NCI-H526 (cell line): ENCODE measurements around the gene SLC66A1.
A peak's percentile ranks its signal among the peaks of the same experiment; 100 is the strongest.

Experiments
- DNase-seq, 2 experiments: peaks; one replicate each; lab custom pipeline; 2025; lab: John Stamatoyannopoulos, UW

Gene SLC66A1

DNA sequence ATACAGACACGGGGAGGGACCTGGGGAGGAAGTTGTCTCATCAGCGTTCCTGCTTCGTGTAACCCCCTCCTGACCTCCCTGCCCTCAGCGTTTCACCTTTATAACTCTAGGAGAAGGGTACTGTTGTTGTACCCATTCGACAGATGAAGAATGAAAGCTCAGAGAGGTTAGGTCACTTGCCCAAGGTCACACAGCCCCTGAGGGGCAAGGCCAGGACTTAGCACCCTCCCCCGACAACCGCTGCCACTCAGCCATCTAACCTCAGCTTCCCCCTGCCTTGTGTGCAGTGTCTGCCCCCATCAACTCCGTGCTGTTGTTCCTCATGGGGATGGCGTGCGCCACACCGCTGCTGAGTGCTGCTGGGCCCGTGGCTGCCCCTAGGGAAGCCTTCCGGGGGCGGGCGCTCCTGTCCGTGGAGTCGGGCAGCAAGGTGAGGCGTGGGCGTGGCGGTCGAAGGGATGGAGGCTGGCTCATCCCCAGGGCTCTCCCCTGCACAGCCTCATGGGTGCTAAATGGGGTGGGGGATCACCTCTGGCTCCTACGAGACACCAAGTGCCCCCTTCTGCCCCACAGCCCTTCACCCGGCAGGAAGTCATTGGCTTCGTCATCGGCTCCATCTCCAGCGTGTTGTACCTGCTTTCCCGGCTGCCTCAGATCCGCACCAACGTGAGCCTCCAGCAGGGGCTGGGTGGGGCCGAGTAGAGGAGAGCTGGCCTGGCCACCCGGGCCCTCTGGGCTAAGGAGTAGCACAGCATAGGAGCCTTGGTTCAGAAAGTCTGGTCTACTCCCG, 14.0 kb downstream of the SLC66A1 start:
- no peak for DNase-seq

DNA sequence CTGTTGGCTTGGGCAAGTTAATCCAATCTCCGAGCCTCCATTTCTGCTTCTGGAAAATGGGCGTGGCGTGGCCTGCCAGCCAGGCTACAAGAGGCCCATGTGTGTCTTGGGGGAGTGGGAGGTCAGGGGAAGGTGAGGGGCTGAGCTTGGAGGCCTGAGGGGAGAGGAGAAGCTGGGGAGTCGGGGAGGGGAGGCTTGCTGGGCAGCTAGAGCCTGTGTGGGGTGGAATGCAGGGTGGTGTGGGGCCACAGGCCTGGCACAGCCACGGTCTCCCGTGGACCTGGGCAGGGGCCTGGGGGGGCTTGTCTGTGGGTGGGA, 14.6 kb downstream of the SLC66A1 start:
- DNase-seq: no peak

DNA sequence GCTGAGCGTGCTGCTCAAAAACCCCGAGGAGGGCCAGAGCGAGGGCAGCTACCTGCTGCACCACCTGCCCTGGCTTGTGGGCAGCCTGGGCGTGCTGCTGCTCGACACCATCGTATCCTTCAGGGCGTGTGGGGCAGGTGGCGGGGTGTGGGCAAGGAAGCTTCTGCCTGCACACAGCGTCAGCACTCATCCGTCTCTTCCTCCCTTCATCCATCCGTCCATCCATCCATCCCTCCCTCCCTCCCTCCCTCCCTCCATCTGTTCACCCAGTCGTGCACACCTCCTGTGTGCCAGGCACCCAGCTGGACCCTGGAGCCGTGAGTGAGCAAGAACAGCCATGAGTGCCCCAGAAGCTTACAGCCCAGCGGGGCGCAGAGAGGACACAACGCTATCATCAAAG, 15.2 kb downstream of the SLC66A1 start:
- no peak for DNase-seq

DNA sequence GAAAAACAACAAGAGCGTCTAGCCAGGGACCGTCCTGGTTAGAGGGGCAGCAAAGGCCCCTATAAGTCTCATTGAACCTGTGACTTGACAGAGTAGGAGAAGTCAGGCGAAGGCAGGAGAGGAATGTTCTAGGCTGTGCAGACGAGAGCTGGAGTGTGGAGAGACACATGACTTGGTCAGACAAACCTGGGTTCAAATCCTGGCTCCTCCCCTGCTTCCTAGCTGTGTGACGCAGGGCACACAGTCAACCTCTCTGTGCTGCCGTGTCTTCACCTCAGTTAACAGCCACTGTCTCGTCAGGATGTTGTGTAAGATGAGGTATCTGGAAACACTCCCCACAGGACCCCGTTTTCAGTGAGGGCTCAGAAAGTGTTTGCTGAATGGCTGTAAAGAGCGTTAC, 15.6 kb downstream of the SLC66A1 start:
- no peak for DNase-seq

DNA sequence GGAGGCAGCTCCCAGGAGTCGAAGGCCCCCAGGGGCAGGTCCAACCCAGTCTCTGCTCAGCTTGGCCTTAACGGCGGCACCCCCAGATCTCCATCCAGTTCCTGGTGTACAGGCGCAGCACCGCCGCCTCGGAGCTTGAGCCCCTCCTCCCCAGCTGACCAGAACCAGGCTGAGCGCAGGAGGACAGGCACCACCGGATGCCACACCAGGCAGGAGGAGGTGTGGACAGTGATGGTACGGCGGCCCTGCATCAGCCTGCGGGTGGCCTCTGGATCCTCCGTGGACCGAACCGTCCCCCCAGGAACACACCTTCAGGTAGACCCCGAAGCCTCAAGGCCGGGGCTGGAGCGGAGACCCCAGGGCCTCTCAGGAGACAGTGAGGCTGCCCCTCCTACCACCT, 16.4 kb downstream of the SLC66A1 start:
- no peak for DNase-seq

DNA sequence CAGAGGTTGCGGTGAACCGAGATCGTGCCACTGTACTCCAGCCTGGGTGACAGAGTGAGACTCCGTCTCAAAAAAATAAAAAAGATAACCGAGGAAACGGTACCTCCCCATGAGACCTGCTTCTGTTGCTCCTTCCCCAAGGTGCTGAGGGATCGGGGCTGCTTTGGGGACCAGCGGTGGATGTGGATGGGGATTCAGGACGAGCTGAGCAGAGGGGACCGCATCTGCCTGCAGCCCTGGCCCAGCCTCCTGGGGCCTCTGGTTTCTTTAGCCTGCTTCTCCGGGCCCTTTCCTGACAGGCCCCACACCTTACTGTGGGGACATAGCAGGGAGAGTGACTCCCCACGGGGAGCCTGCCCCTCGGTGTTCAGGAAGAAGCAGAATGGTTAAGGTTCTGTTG, 17.1 kb downstream of the SLC66A1 start:
- no peak for DNase-seq

DNA sequence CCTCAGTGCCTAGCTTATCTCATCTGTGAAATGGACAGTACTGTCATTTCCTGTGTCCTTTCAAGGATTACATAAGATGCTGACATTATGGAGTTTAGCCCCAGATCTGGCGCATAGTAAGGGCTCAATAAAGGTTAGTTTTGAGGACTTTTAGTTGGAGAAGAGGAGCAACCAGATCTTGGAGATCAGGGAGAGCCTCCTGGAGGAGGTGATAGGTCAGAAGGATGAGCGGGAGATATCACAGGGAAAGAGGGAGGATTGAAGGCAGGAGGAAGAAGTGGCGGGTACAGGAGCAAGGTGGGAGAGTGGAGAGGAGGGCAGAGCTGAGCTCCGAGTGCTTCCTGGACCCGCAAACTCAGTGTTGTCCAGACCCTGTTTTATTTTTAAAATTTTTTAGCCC, 17.5 kb downstream of the SLC66A1 start:
- no peak for DNase-seq

DNA sequence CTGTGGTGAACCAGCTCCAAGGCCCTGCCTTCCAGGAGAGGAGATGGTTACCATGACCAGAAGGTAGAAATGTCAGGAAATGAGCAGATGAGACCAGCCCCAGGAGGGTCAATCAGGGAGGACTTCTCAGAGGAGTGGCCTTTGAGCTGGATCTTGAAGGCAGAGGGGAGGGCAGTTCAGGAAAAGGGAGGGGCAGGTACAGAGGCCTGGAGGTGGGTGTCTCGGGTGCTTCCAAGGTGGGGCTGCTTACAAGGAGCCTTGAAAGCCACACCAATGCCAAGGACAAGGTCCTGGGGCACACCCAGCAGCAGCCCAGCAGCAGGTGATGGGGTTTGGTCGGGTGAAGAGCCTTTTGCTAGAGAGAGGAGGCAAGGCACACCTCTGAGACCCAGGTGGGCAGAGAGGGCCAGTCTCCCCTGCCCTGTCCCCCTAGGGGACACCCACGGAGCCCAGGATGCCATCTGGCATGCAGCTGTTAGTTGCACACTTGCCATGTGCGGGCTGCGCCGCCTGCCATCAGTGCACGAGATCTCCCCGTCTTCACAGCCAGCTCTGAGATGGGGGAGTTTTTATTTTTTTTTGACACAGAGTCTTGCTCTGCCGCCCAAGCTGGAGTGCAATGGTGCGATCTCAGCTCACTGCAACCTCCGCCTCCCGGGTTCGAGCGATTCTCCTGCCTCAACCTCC, 18.5 kb downstream of the SLC66A1 start:
- DNase-seq: no peak

DNA sequence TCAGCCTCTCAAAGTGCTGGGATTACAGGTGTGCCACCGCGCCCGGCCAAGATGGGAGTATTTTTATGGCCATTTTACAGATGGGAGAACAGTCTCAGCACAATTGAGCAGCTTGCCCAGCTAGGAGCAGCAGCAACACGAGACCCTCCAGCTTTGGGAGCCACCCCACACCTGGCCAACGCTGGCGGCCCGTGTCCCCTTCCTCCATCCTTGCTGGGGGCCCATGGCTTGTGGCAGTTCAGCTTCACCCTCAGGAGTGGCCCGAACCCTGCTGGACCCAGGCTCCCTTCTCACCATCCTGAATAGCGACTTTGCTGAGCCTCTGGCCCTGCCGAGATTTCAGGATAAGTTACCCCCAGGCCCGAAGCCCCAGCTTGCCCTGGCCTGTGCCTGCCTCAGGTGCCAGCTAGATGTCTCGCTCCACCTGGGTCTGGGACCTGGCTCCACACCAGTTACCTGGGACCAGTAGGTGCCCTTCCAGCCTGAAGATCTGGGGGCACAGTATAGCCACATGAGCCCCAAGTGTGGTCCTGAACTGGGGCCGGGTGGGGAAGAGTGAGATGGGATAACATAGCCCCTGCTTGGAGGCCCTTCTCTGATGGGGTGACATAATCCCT, 19.2 kb downstream of the SLC66A1 start:
- DNase-seq: no peak

DNA sequence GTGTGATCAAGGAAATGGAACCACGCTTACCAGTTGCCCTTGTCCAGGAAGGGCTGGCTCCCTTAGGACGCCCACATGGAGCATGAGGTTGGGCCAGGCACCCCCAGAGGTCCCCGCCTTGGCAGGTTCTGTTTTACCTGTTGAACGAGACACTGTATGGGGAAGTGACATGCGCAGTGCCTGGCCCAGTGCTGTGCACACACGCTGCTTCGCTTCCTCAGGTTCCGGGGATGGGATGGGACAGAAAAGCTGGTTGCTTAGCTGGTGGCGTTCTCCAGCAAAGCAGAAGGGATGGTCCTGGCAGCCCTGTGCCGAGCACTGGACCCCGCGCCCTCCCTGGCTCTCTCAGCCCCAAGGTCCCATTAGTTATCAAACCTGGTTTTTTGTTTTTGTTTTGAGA, 20.7 kb downstream of the SLC66A1 start:
- no peak for DNase-seq

DNA sequence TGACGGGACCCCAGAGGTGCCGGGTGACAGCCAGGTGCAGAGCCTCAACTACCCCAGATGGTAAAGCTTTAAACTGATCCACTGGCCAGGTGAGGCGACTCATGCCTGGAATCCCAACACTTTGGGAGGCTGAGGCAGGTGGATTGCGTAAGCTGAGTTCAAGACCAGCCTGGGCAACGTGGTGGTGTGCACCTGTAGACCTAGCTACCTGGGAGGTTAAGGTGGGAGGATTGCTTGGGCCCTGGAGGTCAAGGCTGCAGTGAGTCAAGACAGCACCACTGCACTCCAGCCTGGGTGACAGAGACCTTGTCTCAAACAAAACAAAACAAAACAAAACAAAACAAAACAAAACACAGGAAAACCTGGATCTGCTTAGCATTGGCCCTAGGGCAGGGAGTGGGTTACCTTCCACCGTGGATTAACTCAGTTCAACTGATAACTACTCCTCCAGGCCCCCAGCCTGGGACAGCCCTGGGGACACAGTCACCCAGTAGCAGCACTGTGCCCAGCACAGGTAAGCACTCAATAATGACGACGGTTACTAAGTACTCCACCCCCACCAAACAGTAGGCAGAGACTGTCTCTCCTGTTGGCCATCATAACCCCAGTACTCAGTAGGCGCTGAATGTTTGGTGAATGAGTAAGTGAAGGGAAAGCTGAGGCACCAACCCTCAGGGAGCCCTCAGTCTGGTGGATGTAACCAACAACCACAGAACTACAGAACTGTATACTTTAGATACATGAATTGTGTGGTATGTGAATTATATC, 21.6 kb downstream of the SLC66A1 start:
- no peak for DNase-seq

DNA sequence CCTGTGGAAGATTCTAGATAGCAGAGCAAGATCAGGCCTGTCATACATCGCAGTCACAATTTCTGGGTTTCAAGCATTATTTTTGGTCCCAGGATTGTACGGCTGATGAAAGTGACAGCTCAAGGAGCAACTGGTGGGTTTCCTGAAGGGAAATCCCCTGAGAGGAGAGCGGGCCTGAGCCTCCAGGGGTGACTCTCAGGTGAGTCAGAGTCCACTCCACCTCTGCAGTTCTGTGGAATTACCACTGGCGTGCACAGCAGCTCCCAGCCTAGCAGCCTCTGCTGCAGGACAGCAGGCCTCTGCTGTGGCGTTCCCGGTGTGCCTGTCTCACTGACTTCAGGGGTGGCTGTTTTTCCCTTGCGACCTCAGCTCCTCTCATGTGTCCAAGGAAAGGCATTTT, 24.4 kb downstream of the SLC66A1 start:
- DNase-seq: no peak

DNA sequence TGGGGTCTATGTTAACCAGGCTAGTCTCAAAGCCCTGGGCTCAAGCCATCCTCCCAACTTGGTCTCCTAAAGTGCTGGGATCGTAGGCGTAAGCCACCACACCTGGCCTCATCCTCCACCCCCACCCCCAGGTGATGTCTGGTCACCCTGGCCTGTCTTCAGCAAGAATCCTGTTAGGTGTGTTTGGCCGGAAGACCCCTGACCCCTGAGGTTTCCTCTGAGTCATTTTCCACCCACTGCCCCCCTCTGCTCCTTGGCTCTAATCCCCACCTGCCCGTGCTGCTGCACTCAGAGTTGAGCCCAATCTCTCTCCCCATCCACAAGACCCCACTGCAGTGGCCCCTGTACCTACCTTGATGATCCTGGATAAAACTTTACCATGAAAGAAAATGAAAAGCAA, 25.2 kb downstream of the SLC66A1 start:
- DNase-seq: no peak

DNA sequence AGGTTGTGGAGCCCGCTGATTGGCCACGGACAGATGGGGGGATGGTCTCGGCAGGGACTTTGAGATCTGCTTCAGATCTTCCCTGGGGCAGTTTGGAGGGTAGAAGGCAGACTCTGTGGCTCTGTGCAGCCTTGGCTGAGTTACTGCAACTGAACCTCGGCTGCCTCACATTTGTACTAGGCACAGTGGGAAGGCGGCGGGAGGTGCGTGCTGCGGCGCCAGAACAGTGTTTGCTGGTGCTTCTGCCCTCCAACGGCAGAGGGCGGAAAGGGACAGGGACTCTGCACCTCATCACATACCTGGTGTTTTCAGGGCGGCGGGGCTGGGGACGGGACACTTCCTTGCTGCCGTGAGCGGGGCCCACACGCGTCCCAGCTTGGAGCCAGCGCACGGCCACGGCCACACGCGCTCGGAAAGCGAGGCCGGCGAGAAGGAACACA, 26.2 kb downstream of the SLC66A1 start:
- no peak for DNase-seq

DNA sequence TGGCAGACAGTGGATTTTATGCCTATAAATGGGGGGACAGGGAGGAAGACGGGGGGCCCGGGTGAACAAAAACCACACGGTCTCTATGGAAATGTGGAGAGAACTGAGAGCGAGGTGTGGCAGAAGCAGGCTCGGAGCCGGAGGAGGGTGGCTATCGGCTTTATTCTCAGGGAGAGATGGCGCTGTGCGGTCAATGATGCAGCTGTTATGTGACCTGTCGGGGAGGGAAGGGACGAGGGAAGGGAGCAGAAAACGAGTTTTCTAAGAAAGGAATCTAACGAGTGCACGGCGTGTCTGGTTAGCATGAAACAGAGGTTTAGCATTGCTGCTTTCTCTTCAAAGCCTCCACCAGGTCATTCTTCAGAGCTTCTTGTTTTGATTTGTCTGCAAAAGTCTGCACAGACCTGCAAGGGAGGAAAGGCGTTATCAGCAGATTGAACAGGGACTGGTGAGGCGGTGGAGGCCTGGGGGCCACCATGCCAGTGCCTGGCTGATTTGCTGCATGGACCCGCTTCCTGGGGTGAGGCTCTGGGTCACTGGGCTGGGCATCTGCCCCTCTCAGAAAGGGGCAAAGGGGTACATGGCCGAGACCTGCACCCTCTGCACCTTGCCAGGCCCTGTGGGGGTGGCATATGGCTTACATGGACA, 27.2 kb downstream of the SLC66A1 start:
- no peak for DNase-seq

DNA sequence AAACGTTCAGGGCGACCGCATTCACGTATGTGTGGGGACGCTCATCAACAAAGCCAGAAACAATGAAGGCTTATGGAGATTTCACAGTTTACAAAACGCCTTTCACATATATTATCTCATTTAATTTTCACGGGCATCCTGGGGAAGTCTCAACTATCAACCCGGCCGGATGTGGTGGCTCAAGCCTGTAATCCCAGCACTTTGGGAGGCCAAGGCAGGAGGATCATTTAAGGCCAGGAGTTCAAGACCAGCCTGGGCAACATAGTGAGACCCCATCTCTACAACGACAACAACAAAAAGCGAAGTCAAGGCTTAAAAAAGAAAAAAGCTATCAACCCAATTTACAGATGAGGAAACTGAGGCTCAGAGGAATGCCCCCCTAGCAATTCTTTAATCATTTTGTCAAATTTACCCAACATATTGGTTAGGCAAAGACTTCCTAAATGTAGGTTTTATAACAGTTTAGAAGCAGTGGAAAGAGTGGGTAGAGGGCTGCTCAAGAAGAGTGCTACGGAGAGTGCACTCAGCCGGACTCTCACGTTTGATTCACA, 28.3 kb downstream of the SLC66A1 start:
- DNase-seq: no peak

DNA sequence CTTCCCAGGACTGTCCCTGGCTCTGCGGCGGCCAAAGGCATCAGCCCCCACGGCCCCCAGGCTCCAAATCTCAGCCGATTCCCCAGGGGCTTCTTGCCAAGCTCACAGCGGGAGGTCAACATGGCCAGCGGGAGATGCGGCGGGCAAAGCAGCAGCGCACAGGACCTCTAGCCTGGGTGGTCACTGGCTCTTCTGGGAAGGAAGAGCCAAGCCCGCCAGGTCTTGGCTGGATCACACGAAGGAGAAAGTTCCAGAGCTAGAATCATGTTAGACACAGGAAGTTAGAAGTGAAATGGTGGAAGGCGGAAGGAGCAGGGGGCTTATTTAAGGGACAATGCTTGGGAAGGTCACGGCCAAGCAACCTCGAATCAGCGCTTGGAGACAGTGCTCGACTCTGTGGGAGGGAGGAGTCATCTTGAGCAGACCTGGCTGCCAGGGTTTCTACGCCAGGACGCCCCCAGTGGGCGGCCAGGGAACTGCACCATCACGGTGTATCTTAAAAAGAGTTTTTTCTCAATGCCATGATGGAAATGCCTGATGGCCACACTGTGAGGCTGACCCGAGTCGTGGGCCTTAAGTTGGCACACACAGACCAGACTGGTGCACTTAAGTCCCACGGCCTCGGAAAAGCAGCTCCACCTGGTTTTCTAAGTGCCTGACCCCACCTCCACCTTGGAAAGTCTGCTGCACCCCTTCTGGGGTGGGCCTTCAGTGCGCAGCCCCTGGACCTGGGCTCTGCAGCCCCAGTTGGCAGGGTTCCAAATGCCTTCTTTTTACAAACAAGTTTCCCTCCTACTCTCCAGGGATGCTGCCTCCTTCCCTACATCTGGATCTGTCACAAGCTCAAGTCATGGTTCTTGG, 29.3 kb downstream of the SLC66A1 start:
- DNase-seq: peak in 1 of 2 experiments; percentile 65

DNA sequence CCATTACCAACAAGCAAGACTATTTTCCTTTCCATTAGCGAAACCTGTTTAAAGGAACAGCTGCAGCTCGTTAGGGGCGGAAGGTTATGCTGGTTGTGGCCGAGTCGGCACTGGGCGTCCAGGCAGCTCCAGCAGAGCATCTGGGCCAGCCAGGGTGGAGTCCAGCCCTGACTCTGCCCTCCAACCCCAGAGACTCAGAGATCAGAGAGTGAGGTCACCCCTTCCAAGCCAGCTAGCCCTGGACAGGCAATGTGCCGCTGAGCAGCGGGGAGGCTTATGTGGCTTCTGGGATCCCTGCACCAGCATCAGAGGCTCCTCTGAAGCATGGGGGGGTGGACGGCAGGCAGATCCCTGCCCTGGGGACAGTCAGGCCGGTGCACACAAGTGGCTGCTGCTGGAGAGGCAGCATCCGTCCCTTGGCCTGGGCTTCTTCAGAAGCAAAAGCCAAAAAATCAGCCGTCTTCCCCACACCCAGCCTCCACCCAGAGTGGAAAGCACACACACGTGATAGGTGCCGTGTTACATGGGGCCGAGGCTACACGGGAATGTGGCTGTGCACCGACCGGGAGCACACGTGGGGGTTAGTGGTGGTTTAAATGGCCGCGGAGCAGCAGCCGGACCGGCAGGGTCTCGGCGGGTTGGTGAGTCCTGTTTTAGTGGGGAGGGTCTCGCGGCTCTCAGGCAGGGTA, 30.1 kb downstream of the SLC66A1 start:
- DNase-seq: no peak

DNA sequence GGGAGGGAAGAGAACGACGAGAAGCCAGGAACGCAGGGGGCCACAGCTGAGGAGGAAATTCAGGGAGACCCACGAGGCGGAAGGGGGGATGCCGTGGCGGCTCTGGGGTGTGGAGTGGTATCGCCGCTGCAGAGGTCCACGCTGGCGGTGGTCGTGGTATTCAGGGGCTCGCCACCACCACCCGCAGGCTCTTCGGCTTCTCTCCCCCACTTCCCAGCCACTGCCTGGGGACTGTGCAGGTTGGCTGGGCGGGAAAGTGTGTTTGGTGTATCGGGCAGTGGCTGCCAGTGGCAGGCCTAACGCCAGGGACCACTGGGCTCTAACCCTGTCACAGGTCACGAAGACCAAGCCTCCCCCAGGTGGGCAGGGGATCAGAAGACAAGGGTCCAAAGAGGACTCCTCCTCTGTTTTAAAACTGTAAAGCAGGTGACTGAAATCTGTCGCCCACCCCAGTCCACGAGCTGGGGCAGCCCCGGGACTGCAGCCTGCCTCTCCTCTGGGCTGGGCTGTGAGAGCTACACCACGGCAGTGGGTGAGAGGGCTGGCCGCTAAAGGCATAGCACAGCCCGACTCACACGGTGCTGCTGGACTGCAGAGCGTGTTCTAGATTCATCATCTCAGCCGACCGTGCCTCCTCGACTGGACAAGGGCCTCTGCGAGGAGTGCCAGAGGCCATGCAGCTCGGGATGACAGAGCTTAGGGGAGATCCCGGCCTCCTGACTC, 30.9 kb downstream of the SLC66A1 start:
- DNase-seq: no peak
